LNCAP (cell line): ENCODE results near the gene NR3C1.

Experiments used
- CTCF ChIP-seq: fragments of 450-650 bp; IDR thresholded peaks from 2 replicates; pipeline ENCODE4 v1.5.1; 2017; ENCODE audit warnings: mild to moderate bottlenecking

Gene NR3C1

DNA sequence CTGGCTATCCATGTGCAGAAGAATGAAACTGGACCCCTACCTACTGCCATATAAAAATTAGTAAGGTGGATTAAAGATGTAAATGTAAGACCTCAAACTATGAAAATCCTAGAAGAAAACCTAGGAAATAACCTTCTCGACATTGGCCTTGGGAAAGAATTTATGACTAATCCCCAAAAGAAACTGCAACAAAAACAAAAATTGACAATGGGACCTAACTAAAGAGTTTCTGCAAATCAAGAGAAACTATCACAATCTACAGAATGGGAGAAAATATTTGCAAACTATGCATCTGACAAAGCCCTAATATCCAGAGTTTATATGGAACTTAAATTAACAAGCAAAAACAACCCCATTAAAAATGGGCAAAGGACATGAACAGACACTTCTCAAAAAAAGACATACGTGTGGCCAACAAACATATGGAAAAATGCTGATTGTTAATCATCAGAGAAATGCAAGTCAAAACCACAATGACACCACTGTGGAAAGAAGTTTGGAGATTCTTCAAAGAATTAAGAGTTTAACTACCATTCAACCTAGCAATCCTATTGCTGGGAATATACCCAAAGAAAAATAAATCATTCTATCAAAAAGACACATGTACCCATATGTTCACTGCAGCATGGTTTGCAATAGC lies 98.5 kb downstream of the NR3C1 start:
- no peak for TF ChIP-seq CTCF

GRCh38 chr5:143302341-143303045 lies 101.0 kb downstream of the NR3C1 start:
- no peak for TF ChIP-seq CTCF

DNA sequence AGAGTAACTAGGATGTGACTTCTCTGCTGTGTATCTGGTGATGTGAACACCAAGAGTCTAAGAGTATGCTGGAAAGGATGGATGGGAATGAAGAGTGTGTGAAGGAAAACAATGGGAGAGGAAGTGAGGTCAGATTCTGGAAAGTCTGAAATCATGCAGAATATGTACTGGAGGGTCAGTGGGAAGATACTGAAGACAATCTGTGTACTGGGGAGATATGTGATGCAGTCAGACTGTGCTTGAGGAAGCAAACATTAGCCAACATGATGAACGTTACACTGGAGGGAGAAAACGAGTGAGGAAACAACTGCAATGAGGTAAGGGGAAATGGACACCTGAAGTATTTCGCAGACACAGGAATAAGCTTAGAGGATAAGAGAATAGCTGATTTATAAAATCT lies 105.7 kb downstream of the NR3C1 start:
- no peak for TF ChIP-seq CTCF

- TF ChIP-seq CTCF = no peak
Measured at GRCh38 chr5:143290125-143290524, 113.4 kb downstream of the NR3C1 start.

- TF ChIP-seq CTCF = no peak
Measured at GRCh38 chr5:143284521-143284920, 119.0 kb downstream of the NR3C1 start.

DNA sequence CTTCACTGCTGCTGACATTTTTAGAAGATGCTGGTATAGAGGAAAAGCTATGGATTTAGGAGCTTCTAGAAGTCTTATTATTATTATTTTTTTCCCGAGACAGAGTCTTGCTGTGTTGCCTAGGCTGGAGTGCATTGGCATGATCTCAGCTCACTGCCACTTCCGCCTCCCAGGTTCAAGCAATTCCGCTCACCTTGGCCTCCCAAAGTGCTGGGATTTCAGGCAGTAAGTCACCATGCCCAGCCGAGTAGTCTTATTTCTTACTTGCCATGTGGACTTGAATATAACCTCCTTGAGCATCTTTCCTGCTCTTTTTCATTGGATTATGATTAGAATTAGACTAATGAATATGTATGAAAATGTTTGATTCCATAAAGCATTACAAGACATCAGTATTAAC lies 119.5 kb downstream of the NR3C1 start:
- no peak for TF ChIP-seq CTCF

GRCh38 chr5:143281226-143281625 lies 122.3 kb downstream of the NR3C1 start:
- TF ChIP-seq CTCF = no peak
